ENCODE results near the gene FAM50B. TPM values are rescaled to one million over a fixed set of nuclear protein-coding genes. Genes with fewer than 3 reads are reported as not detected.

The FAM50B gene
- total RNA-seq, 3 donors from 2014 or later (not counting 1 experiment from before 2014, with no cell fraction given): 1.9 to 4.7 (median 1.9) TPM

GRCh38 chr6:3831761-3832530, 17.2 kb upstream of the FAM50B start:
- no peaks in the 10 kb centered on the region for H3K36me3 Mint-ChIP-seq
- no peaks in the 10 kb centered on the region for H3K4me1 Mint-ChIP-seq
- Histone ChIP-seq H3K36me3 (ENCODE audit: control insufficient read depth, insufficient read depth, low read length) (no peaks in the 10 kb centered on the region), H3K9me3 (ENCODE audit: control insufficient read depth, insufficient read depth, low read length) (no peaks in the 10 kb centered on the region), H3K27ac (ENCODE audit: low read length) (no peak overlapping the region), H3K4me3 (ENCODE audit: low read length) (no peak overlapping the region), H3K27me3 (ENCODE audit: control insufficient read depth, insufficient read depth, low read length) (no peaks in the 10 kb centered on the region), H3K4me1 (ENCODE audit: control insufficient read depth, insufficient read depth, low read length) (no peaks in the 10 kb centered on the region)
- no peak overlapping the region for H3K27ac Mint-ChIP-seq
- H3K27me3 Mint-ChIP-seq (ENCODE audit: low read depth in 2 of 2): peaks cover 0 to 5% of the 10 kb centered on the region in 2 donors
- no peak overlapping the region for H3K4me3 Mint-ChIP-seq
- intact Hi-C loops (cut with micrococcal nuclease): no loop called here
- WGBS (ENCODE audit: insufficient coverage): over 99% methylated on average over 5 of the region's 6 CpGs
- ATAC-seq (no peak), DNase-seq (no peak)
- no peaks in the 10 kb centered on the region for H3K9me3 Mint-ChIP-seq
- TF ChIP-seq CTCF (IDR thresholded peaks at IDR 0.05): no peak

DNA sequence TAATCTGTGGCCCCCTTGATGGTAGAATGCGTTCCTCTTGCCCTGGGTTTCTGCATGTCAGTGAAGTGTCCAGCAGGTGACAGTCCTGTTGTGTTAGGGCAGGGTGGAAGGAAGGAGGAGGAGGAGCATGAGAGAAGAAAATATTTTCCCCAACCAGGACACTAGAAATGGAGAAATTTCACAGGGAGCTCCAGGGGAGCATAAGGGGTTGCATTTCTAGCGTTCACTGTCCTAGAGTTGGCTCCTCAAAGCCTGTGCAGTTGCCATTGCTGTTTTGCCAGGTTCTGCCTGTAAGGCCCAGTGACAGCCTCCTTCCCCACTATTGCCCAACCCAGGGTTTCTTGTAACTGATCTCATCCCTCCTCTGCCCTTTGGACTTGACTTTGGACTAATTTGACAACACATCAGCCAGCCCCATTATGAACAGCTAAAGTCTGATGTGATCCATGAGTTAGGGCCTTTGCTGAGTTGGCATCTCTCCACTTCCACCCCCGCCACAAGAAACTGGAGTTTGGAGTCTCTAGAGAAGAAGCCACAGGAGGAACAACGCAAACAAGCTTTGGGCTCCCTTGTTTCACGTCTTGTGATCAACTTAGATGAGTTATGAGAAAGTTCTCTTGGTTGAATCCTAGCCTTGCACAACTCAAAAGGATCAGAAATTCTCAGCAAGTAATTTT, 14.0 kb upstream of the FAM50B start:
- Histone ChIP-seq H3K9me3 (ENCODE audit: control insufficient read depth, insufficient read depth, low read length) (no peaks in the 10 kb centered on the region), H3K4me3 (ENCODE audit: low read length) (no peak overlapping the region), H3K36me3 (ENCODE audit: control insufficient read depth, insufficient read depth, low read length) (no peaks in the 10 kb centered on the region), H3K27ac (ENCODE audit: low read length) (no peak overlapping the region), H3K27me3 (ENCODE audit: control insufficient read depth, insufficient read depth, low read length) (no peaks in the 10 kb centered on the region), H3K4me1 (ENCODE audit: control insufficient read depth, insufficient read depth, low read length) (no peaks in the 10 kb centered on the region)
- H3K27me3 Mint-ChIP-seq (ENCODE audit: low read depth in 2 of 2): no peaks in the 10 kb centered on the region
- no peak for TF ChIP-seq CTCF (IDR thresholded peaks at IDR 0.05)
- no peaks in the 10 kb centered on the region for H3K36me3 Mint-ChIP-seq
- 90% methylated on average over 5 of the region's 5 CpGs for WGBS (ENCODE audit: insufficient coverage)
- DNase-seq (no peak), ATAC-seq (no peak)
- no peak overlapping the region for H3K4me3 Mint-ChIP-seq
- intact Hi-C loops (cut with micrococcal nuclease): no loop called here
- no peak overlapping the region for H3K27ac Mint-ChIP-seq
- no peaks in the 10 kb centered on the region for H3K9me3 Mint-ChIP-seq
- H3K4me1 Mint-ChIP-seq: no peaks in the 10 kb centered on the region

GRCh38 chr6:3835785-3836184, 13.4 kb upstream of the FAM50B start:
- H3K36me3 Mint-ChIP-seq: no peaks in the 10 kb centered on the region
- no peak overlapping the region for H3K27ac ChIP-seq (ENCODE audit: low read length)
- H3K27me3 ChIP-seq (ENCODE audit: control insufficient read depth, insufficient read depth, low read length): no peaks in the 10 kb centered on the region
- WGBS (ENCODE audit: insufficient coverage): 91% methylated on average over 4 of the region's 5 CpGs
- no peaks in the 10 kb centered on the region for H3K9me3 ChIP-seq (ENCODE audit: control insufficient read depth, insufficient read depth, low read length)
- H3K27ac Mint-ChIP-seq: no peak overlapping the region
- no peak overlapping the region for H3K4me3 Mint-ChIP-seq
- no peaks in the 10 kb centered on the region for H3K4me1 Mint-ChIP-seq
- no peaks in the 10 kb centered on the region for H3K9me3 Mint-ChIP-seq
- no peak overlapping the region for H3K4me3 ChIP-seq (ENCODE audit: low read length)
- H3K27me3 Mint-ChIP-seq (ENCODE audit: low read depth in 2 of 2): no peaks in the 10 kb centered on the region
- ATAC-seq (no peak), DNase-seq (no peak)
- intact Hi-C loops (cut with micrococcal nuclease): no loop called here
- H3K36me3 ChIP-seq (ENCODE audit: control insufficient read depth, insufficient read depth, low read length): no peaks in the 10 kb centered on the region
- H3K4me1 ChIP-seq (ENCODE audit: control insufficient read depth, insufficient read depth, low read length): no peaks in the 10 kb centered on the region
- no peak for TF ChIP-seq CTCF (IDR thresholded peaks at IDR 0.05)

Data from natural killer cell (primary cell).